Upper lobe of left lung (tissue), 4 donors: ENCODE data around the gene AGAP6.
"Not testable (repeated sequence)": the region's sequence is repeated elsewhere in the genome, so short reads cannot be mapped to it uniquely, and the experiment has no call there.

ENCODE experiments used
- POLR2A ChIP-seq, 4 donors: fragments of 450-650 bp; IDR thresholded peaks; one replicate each; pipeline ENCODE4 v1.5.1; 2016 to 2017; ENCODE audit warnings: antibody characterized with exemption in 4 of 4, mild to moderate bottlenecking in 2 of 4
- POLR2AphosphoS5 ChIP-seq, 2 donors: sonication (generic); formaldehyde crosslinking; IDR thresholded peaks; one replicate each; pipeline ENCODE4 v1.5.1; 2017; ENCODE audit warnings: antibody characterized with exemption in 2 of 2
- TF ChIP-seq, protein P1 (sequence below), 6 experiments: fragments of 450-650 bp in 4 of 6; fragments of 200-600 bp in 2 of 6; sonication (generic) in 2 of 6; IDR thresholded peaks; one replicate each; pipeline ENCODE4 v1.5.1; 2016 to 2019; ENCODE audit warnings: antibody characterized with exemption in 6 of 6

DNA sequence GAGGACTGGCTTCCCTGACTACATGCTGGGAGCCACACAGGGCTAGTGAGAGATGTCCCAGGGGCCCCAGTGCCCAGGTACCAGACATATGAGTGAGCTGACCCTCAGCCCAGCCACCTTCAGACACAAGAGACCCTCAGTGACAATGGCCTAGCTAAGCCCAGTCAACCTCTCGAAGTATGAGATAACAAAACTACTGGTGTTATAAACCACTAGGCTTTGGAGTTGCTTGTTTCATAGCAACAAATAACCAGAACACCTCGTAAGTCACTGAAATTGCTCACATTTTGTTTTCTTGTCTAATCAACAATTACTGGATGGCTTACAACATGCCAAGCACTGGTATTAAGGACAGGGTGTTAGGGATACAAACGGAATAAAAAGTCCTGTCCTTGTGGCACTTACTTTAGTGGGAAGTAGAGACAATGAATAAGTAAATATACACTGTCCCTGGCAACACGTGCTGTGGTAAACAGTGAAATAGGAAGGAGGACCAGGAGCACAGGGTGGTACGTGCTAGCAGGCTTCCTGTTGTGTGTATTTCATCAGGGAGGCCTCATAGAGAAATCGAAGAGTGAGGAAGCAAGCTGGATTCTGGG, 64.7 kb downstream of the AGAP6 start:
- TF ChIP-seq, protein P1, sequence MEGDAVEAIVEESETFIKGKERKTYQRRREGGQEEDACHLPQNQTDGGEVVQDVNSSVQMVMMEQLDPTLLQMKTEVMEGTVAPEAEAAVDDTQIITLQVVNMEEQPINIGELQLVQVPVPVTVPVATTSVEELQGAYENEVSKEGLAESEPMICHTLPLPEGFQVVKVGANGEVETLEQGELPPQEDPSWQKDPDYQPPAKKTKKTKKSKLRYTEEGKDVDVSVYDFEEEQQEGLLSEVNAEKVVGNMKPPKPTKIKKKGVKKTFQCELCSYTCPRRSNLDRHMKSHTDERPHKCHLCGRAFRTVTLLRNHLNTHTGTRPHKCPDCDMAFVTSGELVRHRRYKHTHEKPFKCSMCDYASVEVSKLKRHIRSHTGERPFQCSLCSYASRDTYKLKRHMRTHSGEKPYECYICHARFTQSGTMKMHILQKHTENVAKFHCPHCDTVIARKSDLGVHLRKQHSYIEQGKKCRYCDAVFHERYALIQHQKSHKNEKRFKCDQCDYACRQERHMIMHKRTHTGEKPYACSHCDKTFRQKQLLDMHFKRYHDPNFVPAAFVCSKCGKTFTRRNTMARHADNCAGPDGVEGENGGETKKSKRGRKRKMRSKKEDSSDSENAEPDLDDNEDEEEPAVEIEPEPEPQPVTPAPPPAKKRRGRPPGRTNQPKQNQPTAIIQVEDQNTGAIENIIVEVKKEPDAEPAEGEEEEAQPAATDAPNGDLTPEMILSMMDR (IDR thresholded peaks at IDR 0.05): not testable (repeated sequence)
- TF ChIP-seq POLR2AphosphoS5 (IDR thresholded peaks at IDR 0.05): peak in 1 of 2 donors; percentile 31
- TF ChIP-seq POLR2A (IDR thresholded peaks at IDR 0.05): not testable (repeated sequence)
